GM12891 (cell line): ENCODE data around the gene NXPE3.

Source experiments
- PAX5 ChIP-seq: IDR thresholded peaks from 2 replicates; pipeline ENCODE4 v1.6.1; 2011; ENCODE audit warnings: low read length, moderate library complexity, mild to moderate bottlenecking; ENCODE audit not compliant: insufficient read depth, severe bottlenecking
- POLR2A ChIP-seq: IDR thresholded peaks from 2 replicates; pipeline ENCODE4 v1.6.1; 2011; ENCODE audit warnings: low read depth, low read length, control low read depth
- POLR2AphosphoS5 ChIP-seq: IDR thresholded peaks from 2 replicates; pipeline ENCODE4 v1.6.1; 2011; ENCODE audit warnings: low read depth, low read length, control low read depth
- TAF1 ChIP-seq: IDR thresholded peaks from 2 replicates; pipeline ENCODE4 v1.6.1; 2011; ENCODE audit warnings: low read depth, low read length, control low read depth

GRCh38 chr3:101840066-101840465 lies 61.1 kb downstream of the NXPE3 start:
- TF ChIP-seq POLR2A: no peak
- no peak for TF ChIP-seq POLR2AphosphoS5
- no peak for TF ChIP-seq TAF1
- no peak for TF ChIP-seq PAX5
